OCI-LY1 (cell line): ENCODE results near the gene CSTB.

Experiments used
- EZH2 ChIP-seq: fragments of 200-600 bp; sonication (generic), shearing (Covaris generic); IDR thresholded peaks from 2 replicates; pipeline ENCODE4 v1.8.0; 2017; ENCODE audit warnings: borderline replicate concordance, mixed run types, mild to moderate bottlenecking, antibody characterized with exemption, low read length, moderate library complexity, mixed read lengths
- TF ChIP-seq, protein P1 (sequence below): fragments of 200-600 bp; sonication (generic), shearing (Covaris generic); IDR thresholded peaks from 2 replicates; pipeline ENCODE4 v1.5.1; 2017; ENCODE audit warnings: mild to moderate bottlenecking, antibody characterized with exemption, low read length, moderate library complexity, mixed read lengths

DNA sequence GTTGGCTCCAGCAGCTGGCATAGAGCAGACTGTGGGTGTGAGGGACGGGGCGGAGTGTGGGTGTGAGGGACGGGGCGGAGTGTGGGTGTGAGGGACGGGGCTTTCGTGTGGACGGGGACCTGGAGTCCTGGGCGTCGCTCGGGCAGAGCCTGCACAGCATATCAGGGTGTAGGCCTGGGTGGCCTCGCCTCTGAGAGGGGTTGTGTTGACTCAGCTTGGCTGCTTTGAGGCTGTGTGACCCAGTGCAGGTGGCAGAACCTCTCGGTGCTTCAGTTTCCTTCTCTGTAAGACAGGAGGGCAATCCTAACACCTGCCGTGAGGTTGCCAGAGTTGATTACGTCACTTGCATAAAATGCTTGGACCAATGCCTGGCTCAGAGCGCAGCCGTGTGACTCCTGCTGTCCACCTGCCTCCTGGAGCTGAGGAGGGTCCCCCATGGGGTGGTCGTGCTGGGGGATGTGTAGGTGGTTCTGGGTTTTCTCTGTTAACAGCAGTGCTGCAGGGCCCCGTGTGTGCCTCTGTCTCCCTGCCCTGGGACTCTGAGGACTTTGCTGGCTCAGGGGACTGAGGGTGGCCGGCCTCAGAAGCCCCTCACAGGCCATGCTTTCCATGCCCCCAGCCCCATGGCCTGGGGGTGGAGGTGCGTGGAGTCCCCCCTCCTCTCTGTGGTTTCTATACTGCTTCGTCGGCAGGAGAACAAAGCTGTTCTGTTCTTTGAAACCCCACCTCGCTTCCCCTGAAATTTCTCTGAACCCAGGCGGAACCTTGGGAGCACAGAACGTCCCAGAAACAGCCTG lies 41.8 kb downstream of the CSTB start:
- TF ChIP-seq, protein P1, sequence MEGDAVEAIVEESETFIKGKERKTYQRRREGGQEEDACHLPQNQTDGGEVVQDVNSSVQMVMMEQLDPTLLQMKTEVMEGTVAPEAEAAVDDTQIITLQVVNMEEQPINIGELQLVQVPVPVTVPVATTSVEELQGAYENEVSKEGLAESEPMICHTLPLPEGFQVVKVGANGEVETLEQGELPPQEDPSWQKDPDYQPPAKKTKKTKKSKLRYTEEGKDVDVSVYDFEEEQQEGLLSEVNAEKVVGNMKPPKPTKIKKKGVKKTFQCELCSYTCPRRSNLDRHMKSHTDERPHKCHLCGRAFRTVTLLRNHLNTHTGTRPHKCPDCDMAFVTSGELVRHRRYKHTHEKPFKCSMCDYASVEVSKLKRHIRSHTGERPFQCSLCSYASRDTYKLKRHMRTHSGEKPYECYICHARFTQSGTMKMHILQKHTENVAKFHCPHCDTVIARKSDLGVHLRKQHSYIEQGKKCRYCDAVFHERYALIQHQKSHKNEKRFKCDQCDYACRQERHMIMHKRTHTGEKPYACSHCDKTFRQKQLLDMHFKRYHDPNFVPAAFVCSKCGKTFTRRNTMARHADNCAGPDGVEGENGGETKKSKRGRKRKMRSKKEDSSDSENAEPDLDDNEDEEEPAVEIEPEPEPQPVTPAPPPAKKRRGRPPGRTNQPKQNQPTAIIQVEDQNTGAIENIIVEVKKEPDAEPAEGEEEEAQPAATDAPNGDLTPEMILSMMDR = no peak
- TF ChIP-seq EZH2 = no peak
